PC-9 (cell line): ENCODE data around the gene TNIK. TPM values are rescaled to one million over a fixed set of nuclear protein-coding genes. Genes with fewer than 3 reads are reported as not detected.
A peak's percentile ranks its signal among the peaks of the same experiment; 100 is the strongest.

Source experiments
- BruUV-seq: library from RNA; stranded (reverse); fragments of 400-500 nt; replicated peaks from 2 replicates; lab custom pipeline; 2021; lab: Mats Ljungman, UMichigan
- CTCF ChIA-PET: fragments of 300-600 bp; sonication (Branson Sonifier 250); formaldehyde crosslinking; loops from one replicate; lab custom pipeline; 2022; ENCODE audit warnings: antibody characterized with exemption; lab: Charles Lee
- POLR2A ChIA-PET: fragments of 300-600 bp; sonication (Branson Sonifier 250); formaldehyde crosslinking; loops from one replicate; lab custom pipeline; 2022; ENCODE audit warnings: antibody characterized with exemption; ENCODE audit not compliant: unreplicated experiment; lab: Charles Lee
- DNase-seq, 2 experiments: peaks; one replicate each; pipeline versions ENCODE4 v3.0.0 to v3.0.0-alpha.2; 2015 to 2022; ENCODE audit warnings: mixed read lengths in 1 of 2
- H2AFZ ChIP-seq: fragments of 200-600 bp; sonication (generic); 2 replicates; pipeline ENCODE4 v1.8.1; 2017; ENCODE audit warnings: antibody characterized with exemption
- H3F3A ChIP-seq: fragments of 200-600 bp; sonication (generic); 2 replicates; pipeline ENCODE4 v1.8.1; 2017; ENCODE audit warnings: antibody characterized with exemption, mild to moderate bottlenecking, low read depth; ENCODE audit not compliant: insufficient read depth
- H3K27ac ChIP-seq: fragments of 200-600 bp; sonication (generic); 2 replicates; pipeline ENCODE4 v1.6.1; 2016; ENCODE audit warnings: mixed run types
- H3K27me3 ChIP-seq: fragments of 200-600 bp; sonication (generic); 2 replicates; pipeline ENCODE4 v1.6.1; 2016; ENCODE audit warnings: low read depth, mixed run types; ENCODE audit not compliant: insufficient read depth
- H3K36me3 ChIP-seq: fragments of 200-600 bp; sonication (generic); 2 replicates; pipeline ENCODE4 v1.6.1; 2016; ENCODE audit warnings: low read depth, mixed run types
- H3K4me1 ChIP-seq: fragments of 200-600 bp; sonication (generic); replicated peaks from 2 replicates; pipeline ENCODE4 v1.6.1; 2016; ENCODE audit warnings: mixed run types; ENCODE audit not compliant: insufficient read depth
- H3K4me2 ChIP-seq: fragments of 200-600 bp; sonication (generic); 2 replicates; pipeline ENCODE4 v1.6.1; 2017; ENCODE audit warnings: mixed run types
- H3K4me3 ChIP-seq: fragments of 200-600 bp; sonication (generic); 2 replicates; pipeline ENCODE4 v1.6.1; 2016; ENCODE audit warnings: mixed run types
- H3K79me2 ChIP-seq: fragments of 200-600 bp; sonication (generic); 2 replicates; pipeline ENCODE4 v1.6.1; 2017; ENCODE audit warnings: low read depth, mixed run types
- H3K9me2 ChIP-seq: fragments of 200-600 bp; sonication (generic); 2 replicates; pipeline ENCODE4 v1.8.1; 2017; ENCODE audit warnings: mild to moderate bottlenecking; ENCODE audit not compliant: insufficient read depth
- H3K9me3 ChIP-seq: fragments of 200-600 bp; sonication (generic); 2 replicates; pipeline ENCODE4 v1.8.1; 2016; ENCODE audit warnings: low read depth; ENCODE audit not compliant: insufficient read depth
- H4K20me1 ChIP-seq: fragments of 200-600 bp; sonication (generic); 2 replicates; pipeline ENCODE4 v1.8.1; 2017; ENCODE audit not compliant: insufficient read depth
- CTCF ChIP-seq: fragments of 200-600 bp; sonication (generic); conservative IDR thresholded peaks from 2 replicates; pipeline ENCODE4 v1.6.1; 2017; ENCODE audit warnings: mixed run types, antibody characterized with exemption, mild to moderate bottlenecking, moderate library complexity
- EZH2 ChIP-seq: fragments of 200-600 bp; sonication (generic); IDR thresholded peaks from 2 replicates; pipeline ENCODE4 v1.8.0; 2017; ENCODE audit warnings: antibody characterized with exemption, low read depth
- intact Hi-C: fragments of 100-400 bp; cut with micrococcal nuclease; formaldehyde crosslinking; loops from one replicate; pipeline ENCODE4 v1.10.0; 2022; ENCODE audit not compliant: unreplicated experiment
- total RNA-seq: library from RNA; stranded (reverse); gene quantifications from 2 replicates; pipeline ENCODE4 v1.2.3, GENCODE V29; 2021

The TNIK gene
- total RNA-seq, 1 experiment from 2014 or later = 30.7 TPM

GRCh38 chr3:171206283-171206682, 253.9 kb downstream of the TNIK start:
- CTCF ChIA-PET = no interaction called here
- POLR2A ChIA-PET = interaction anchor here (0.7 kb wide), 1 partner anchor 19 kb away, joined by 11 read pairs; no protein-coding TSS in a partner anchor

GRCh38 chr3:171204942-171205341, 255.3 kb downstream of the TNIK start:
- no peaks in the 10 kb centered on the region for H4K20me1 ChIP-seq
- H3K4me3 ChIP-seq = no peak overlapping the region
- peak overlapping the region; percentile 24; the same call in 1 of the 2 replicates for H3K27ac ChIP-seq
- BruUV-seq = no TSS peak
- no peak overlapping the region for H3K4me2 ChIP-seq
- H3K4me1 ChIP-seq = peaks cover 22% of the 10 kb centered on the region
- DNase-seq = peak in 1 of 2 experiments; percentile 73
- ChIA-PET POLR2A (interaction anchor here (0.6 kb wide), 2 partner anchors 105 to 166 kb away, joined by 3 to 5 read pairs; no protein-coding TSS in a partner anchor), CTCF (no interaction called here)
- TF ChIP-seq CTCF (no peak), EZH2 (no peak)
- no peaks in the 10 kb centered on the region for H3K9me2 ChIP-seq
- no peaks in the 10 kb centered on the region for H3K36me3 ChIP-seq
- intact Hi-C loops = loop anchor here (2.0 kb wide), 1 partner anchor 48 kb away; no protein-coding TSS in a partner anchor
- H3K79me2 ChIP-seq = 0 out of 2 replicates have a peak, but pooled peaks cover 3% of the 10 kb centered on the region
- H3K27me3 ChIP-seq = no peaks in the 10 kb centered on the region
- no peak overlapping the region for H2AFZ ChIP-seq
- H3F3A ChIP-seq = peaks cover 13% of the 10 kb centered on the region
- no peaks in the 10 kb centered on the region for H3K9me3 ChIP-seq

More at GRCh38 chr3:171206283-171206682, 253.9 kb downstream of the TNIK start:
- no TSS peak for BruUV-seq
- Histone ChIP-seq H3F3A (peaks cover 13% of the 10 kb centered on the region), H3K27me3 (no peaks in the 10 kb centered on the region), H3K27ac (no peak overlapping the region), H2AFZ (no peak overlapping the region), H3K79me2 (0 out of 2 replicates have a peak, but pooled peaks cover 3% of the 10 kb centered on the region), H3K4me3 (no peak overlapping the region), H3K4me2 (no peak overlapping the region), H3K36me3 (0 out of 2 replicates have a peak, but pooled peaks cover 3% of the 10 kb centered on the region), H3K4me1 (peaks cover 22% of the 10 kb centered on the region), H3K9me3 (no peaks in the 10 kb centered on the region), H3K9me2 (no peaks in the 10 kb centered on the region), H4K20me1 (no peaks in the 10 kb centered on the region)
- DNase-seq = no peak
- intact Hi-C loops = no loop called here
- TF ChIP-seq EZH2 (no peak), CTCF (no peak)

GRCh38 chr3:171201825-171202224, 258.4 kb downstream of the TNIK start:
- H3K27ac ChIP-seq = no peak overlapping the region
- H2AFZ ChIP-seq = no peak overlapping the region
- H4K20me1 ChIP-seq = no peaks in the 10 kb centered on the region
- BruUV-seq = no TSS peak
- intact Hi-C loops = no loop called here
- H3F3A ChIP-seq = peaks cover 23% of the 10 kb centered on the region
- TF ChIP-seq EZH2 (no peak), CTCF (no peak)
- H3K4me2 ChIP-seq = no peak overlapping the region
- peaks cover 29% of the 10 kb centered on the region for H3K4me1 ChIP-seq
- H3K4me3 ChIP-seq = no peak overlapping the region
- no peaks in the 10 kb centered on the region for H3K27me3 ChIP-seq
- CTCF ChIA-PET = no interaction called here
- H3K36me3 ChIP-seq = no peaks in the 10 kb centered on the region
- H3K79me2 ChIP-seq = 0 out of 2 replicates have a peak, but pooled peaks cover 3% of the 10 kb centered on the region
- no peaks in the 10 kb centered on the region; the same call in 1 of the 2 replicates for H3K9me3 ChIP-seq
- H3K9me2 ChIP-seq = no peaks in the 10 kb centered on the region
- POLR2A ChIA-PET = no interaction called here
- no peak for DNase-seq
